HepG2 (cell line): ENCODE measurements around the gene TYMP. TPM values are rescaled to one million over a fixed set of nuclear protein-coding genes. Genes with fewer than 3 reads are reported as not detected.

Source experiments
- ATAC-seq: fragments of 200-7000 bp; cut with Tn5 transposase; 3 replicates; pipeline ENCODE4 v1.9.1; 2020; ENCODE audit warnings: mild to moderate bottlenecking, moderate library complexity
- BruUV-seq: library from RNA; stranded (reverse); fragments of 400-500 nt; replicated peaks from 2 replicates; lab custom pipeline; 2021; lab: Mats Ljungman, UMichigan
- CTCF ChIA-PET: fragments of 300-600 bp; formaldehyde crosslinking; extraction: SDS; loops from one replicate; lab custom pipeline; 2021; ENCODE audit warnings: low total read pairs, inconsistent platforms, low intra/inter-chr PET ratio; lab: Yijun Ruan, JAX
- POLR2A ChIA-PET: fragments of 350-600 bp; sonication (Branson Sonifier 250); formaldehyde crosslinking; loops from one replicate; lab custom pipeline; 2020; ENCODE audit warnings: antibody characterized with exemption, inconsistent platforms; lab: Yijun Ruan, JAX
- DNase-seq: peaks from one replicate; pipeline ENCODE4 v3.0.0-alpha.2; 2015; ENCODE audit warnings: low spot score
- FAIRE-seq: peaks from 3 replicates; lab custom pipeline; 2011; peaks lifted over from hg19 to GRCh38; lab: Jason Lieb, UNC
- H2AFZ ChIP-seq: one replicate; pipeline ENCODE4 v1.6.1; 2011; ENCODE audit warnings: low read length, inconsistent platforms
- H3K27ac ChIP-seq: fragments of 300-600 bp; 3 replicates; pipeline ENCODE4 v1.8.0; 2011; ENCODE audit warnings: mixed run types, mild to moderate bottlenecking, mixed read lengths, low read length, inconsistent platforms; ENCODE audit not compliant: insufficient read depth; ENCODE audit errors: extremely low read length
- H3K27me3 ChIP-seq, 2 experiments: fragments of 200-600 bp in 1 of 2; 2 replicates in 1 of 2; 3 replicates in 1 of 2; pipeline versions ENCODE4 v1.6.0 to v1.8.0; 2011; ENCODE audit warnings: low read length in 2 of 2, mild to moderate bottlenecking in 2 of 2, moderate library complexity in 2 of 2, inconsistent platforms in 1 of 2; ENCODE audit not compliant: insufficient read depth in 2 of 2, control insufficient read depth in 1 of 2
- H3K36me3 ChIP-seq, 2 experiments: fragments of 200-600 bp in 1 of 2; replicated peaks in 1 of 2; 2 replicates in 1 of 2; 3 replicates in 1 of 2; pipeline versions ENCODE4 v1.5.1 to v1.8.0; 2011; ENCODE audit warnings: low read length in 2 of 2, inconsistent platforms in 1 of 2; ENCODE audit not compliant: insufficient read depth in 2 of 2, control insufficient read depth in 1 of 2
- H3K4me1 ChIP-seq: 2 replicates; pipeline ENCODE4 v1.5.1; 2012; ENCODE audit warnings: low read length, inconsistent platforms; ENCODE audit not compliant: insufficient read depth
- H3K4me2 ChIP-seq: 2 replicates; pipeline ENCODE4 v1.6.0; 2011; ENCODE audit warnings: low read depth, low read length, inconsistent platforms
- H3K4me3 ChIP-seq, 3 experiments: fragments of 200-600 bp in 1 of 3; sonication (generic), shearing (Covaris generic) in 1 of 3; replicated peaks in 1 of 3; 2 replicates each; pipeline ENCODE4 v1.5.1; 2011 to 2016; ENCODE audit warnings: low read length in 3 of 3, inconsistent platforms in 2 of 3, low read depth in 2 of 3, mild to moderate bottlenecking in 2 of 3, control low read depth in 1 of 3, mixed read lengths in 1 of 3; ENCODE audit not compliant: insufficient read depth in 1 of 3
- H3K79me2 ChIP-seq: one replicate; pipeline ENCODE4 v1.6.1; 2011; ENCODE audit warnings: low read length, inconsistent platforms; ENCODE audit not compliant: insufficient read depth
- H3K9ac ChIP-seq: 2 replicates; pipeline ENCODE4 v1.6.0; 2011; ENCODE audit warnings: mild to moderate bottlenecking, low read depth, low read length, inconsistent platforms; ENCODE audit not compliant: insufficient read depth
- H3K9me3 ChIP-seq: 2 replicates; pipeline ENCODE4 v1.5.1; 2012; ENCODE audit warnings: mild to moderate bottlenecking, low read length
- H4K20me1 ChIP-seq: 2 replicates; pipeline ENCODE4 v1.6.0; 2011; ENCODE audit warnings: inconsistent platforms, mild to moderate bottlenecking, low read length, moderate library complexity; ENCODE audit not compliant: insufficient read depth
- ADNP ChIP-seq: sonication (generic); formaldehyde crosslinking; IDR thresholded peaks from 2 replicates; pipeline ENCODE4 v1.4.0; 2020; ENCODE audit warnings: missing genetic modification reagents
- FOXA3 ChIP-seq: IDR thresholded peaks from 2 replicates; pipeline ENCODE4 v1.6.1; 2016; ENCODE audit warnings: missing genetic modification reagents, missing compliant biosample characterization
- HMGA1 ChIP-seq: sonication (generic); formaldehyde crosslinking; conservative IDR thresholded peaks from 2 replicates; pipeline ENCODE4 v1.4.0; 2020; ENCODE audit warnings: missing genetic modification reagents
- HOXA9 ChIP-seq: sonication (generic); formaldehyde crosslinking; IDR thresholded peaks from 2 replicates; pipeline ENCODE4 v1.8.1; 2022; ENCODE audit warnings: missing genetic modification reagents, mild to moderate bottlenecking, moderate library complexity, borderline replicate concordance
- MBD4 ChIP-seq: IDR thresholded peaks from 2 replicates; pipeline ENCODE4 v1.6.1; 2012; ENCODE audit warnings: low read length, inconsistent platforms, borderline replicate concordance
- MXI1 ChIP-seq: IDR thresholded peaks from 3 replicates; pipeline ENCODE4 v1.6.1; 2012; ENCODE audit warnings: low read depth, low read length, inconsistent platforms, borderline replicate concordance
- SMAD1 ChIP-seq: sonication (generic); formaldehyde crosslinking; IDR thresholded peaks from 2 replicates; pipeline ENCODE4 v1.4.0; 2020; ENCODE audit warnings: missing genetic modification reagents, low read depth, mild to moderate bottlenecking, borderline replicate concordance
- SMARCC2 ChIP-seq: fragments of 450-650 bp; IDR thresholded peaks from 2 replicates; pipeline ENCODE4 v1.6.1; 2017; ENCODE audit warnings: antibody characterized with exemption, mild to moderate bottlenecking
- THYN1 ChIP-seq: sonication (generic); formaldehyde crosslinking; IDR thresholded peaks from 2 replicates; pipeline ENCODE4 v1.8.1; 2023; ENCODE audit warnings: low read depth, mild to moderate bottlenecking, moderate library complexity, missing genetic modification reagents, borderline replicate concordance
- XRCC5 ChIP-seq: fragments of 200-400 bp; formaldehyde crosslinking; optimal IDR thresholded peaks from 2 replicates; pipeline ENCODE3; 2017; ENCODE audit warnings: mild to moderate bottlenecking, low read length
- ZFP36L1 ChIP-seq: sonication (generic); formaldehyde crosslinking; IDR thresholded peaks from 2 replicates; pipeline ENCODE4 v1.8.0; 2022; ENCODE audit warnings: mild to moderate bottlenecking, missing genetic modification reagents, moderate library complexity
- ZKSCAN8 ChIP-seq: IDR thresholded peaks from 2 replicates; pipeline ENCODE4 v1.6.1; 2016; ENCODE audit warnings: borderline replicate concordance, missing genetic modification reagents, missing compliant biosample characterization
- ZNF766 ChIP-seq: sonication (generic); formaldehyde crosslinking; IDR thresholded peaks from 2 replicates; pipeline ENCODE4 v1.5.0; 2020; ENCODE audit warnings: missing genetic modification reagents, borderline replicate concordance
- WGBS: methylation state at CpG from one replicate; pipeline ENCODE4 v1.1.6; 2017; ENCODE audit warnings: low lambda C conversion rate; 5-methylcytosine and 5-hydroxymethylcytosine counted together
- in situ Hi-C: cut with HindIII; loops from 2 replicates; pipeline ENCODE4 v1.10.0; 2017; ENCODE audit warnings: low pct_unique_long_range_greater_than_20kb; ENCODE audit not compliant: extremely low pct_ligation_motif_present
- intact Hi-C: fragments of 100-400 bp; cut with micrococcal nuclease; formaldehyde crosslinking; loops from one replicate; pipeline ENCODE4 v1.10.0; 2022; ENCODE audit not compliant: unreplicated experiment
- polyA plus RNA-seq, 8 experiments: library from polyadenylated mRNA; depleted of rRNA in 3 of 8; stranded (reverse) in 7 of 8; unstranded in 1 of 8; fragments of >200 nt; fragmentation: Illumina TruSeq in 4 of 8; extraction: Trizol in 4 of 8; gene quantifications; 2 replicates each; pipeline versions ENCODE4 v1.2.1 to v1.2.3, GENCODE V29; 2011 to 2016; ENCODE audit warnings: low read depth in 4 of 8, missing spikeins in 1 of 8, mixed read lengths in 1 of 8; ENCODE audit not compliant: insufficient read depth in 1 of 8
- total RNA-seq, 5 experiments: library from RNA; depleted of rRNA; stranded (reverse); fragments of >200 nt; fragmentation: Illumina TruSeq; extraction: Trizol; gene quantifications; 2 replicates each; pipeline ENCODE4 v1.2.3, GENCODE V29; 2016; ENCODE audit warnings: low read depth in 1 of 5
- TF ChIP-seq, protein P1 (sequence below): sonication (generic); formaldehyde crosslinking; conservative IDR thresholded peaks from 2 replicates; pipeline ENCODE4 v1.4.0; 2020; ENCODE audit warnings: missing genetic modification reagents
- TF ChIP-seq, protein P2 (sequence below): sonication (generic); formaldehyde crosslinking; IDR thresholded peaks from 2 replicates; pipeline ENCODE4 v1.8.0; 2022; ENCODE audit warnings: mild to moderate bottlenecking, missing genetic modification reagents, moderate library complexity
- TF ChIP-seq, protein P3 (sequence below): IDR thresholded peaks from 2 replicates; pipeline ENCODE4 v1.6.1; 2012; ENCODE audit warnings: inconsistent platforms
- TF ChIP-seq, protein P4 (sequence below): sonication (generic); formaldehyde crosslinking; IDR thresholded peaks from 2 replicates; pipeline ENCODE4 v1.4.0; 2020; ENCODE audit warnings: missing genetic modification reagents

The TYMP gene
- total and polyA plus RNA-seq, 2 of the 13 experiments (the other 11 are each of a cell fraction or from before 2014, with no cell fraction given) = 3.9 to 4.3 TPM

DNA sequence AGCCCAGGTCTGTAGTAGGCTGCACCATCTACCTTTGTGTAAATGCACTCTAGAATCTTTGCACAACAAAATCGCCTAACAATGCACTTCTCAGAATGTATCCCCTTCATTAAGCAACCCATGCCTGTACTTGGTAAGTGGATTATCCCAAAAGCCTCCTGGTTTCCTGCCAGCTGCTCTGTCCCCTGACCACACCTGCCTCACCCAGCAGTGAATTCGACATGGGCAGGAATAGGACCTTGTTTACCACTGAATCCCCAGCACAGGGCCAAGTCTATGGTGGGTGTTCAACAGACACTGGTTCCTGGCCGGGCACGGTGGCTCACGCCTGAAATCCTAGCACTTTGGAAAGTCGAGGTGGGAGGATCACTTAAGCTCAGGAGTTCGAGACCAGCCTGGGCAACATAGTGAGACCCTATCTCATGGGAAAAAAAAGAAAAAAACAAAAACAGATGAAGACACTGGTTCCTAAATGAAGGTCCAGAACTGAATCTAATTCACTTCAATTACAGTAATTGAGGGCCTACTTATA lies 38.0 kb upstream of the TYMP start:
- Histone ChIP-seq H3K4me2 (no peak overlapping the region), H3K79me2 (no peaks in the 10 kb centered on the region), H3K27ac (no peak overlapping the region), H3K9me3 (no peaks in the 10 kb centered on the region), H3K4me3 (no peak overlapping the region), H3K27me3 (no peaks in the 10 kb centered on the region), H3K4me1 (peaks cover 41% of the 10 kb centered on the region), H3K36me3 (peaks cover 4% of the 10 kb centered on the region in 2 experiments; a peak in 2 of 5 replicates), H4K20me1 (no peaks in the 10 kb centered on the region), H3K9ac (no peak overlapping the region), H2AFZ (no peak overlapping the region)
- CTCF ChIA-PET = no interaction called here
- no peak for TF ChIP-seq SMAD1 (CRISPR knock-in tag)
- no peak for TF ChIP-seq ADNP (CRISPR knock-in tag)
- TF ChIP-seq, protein P1, sequence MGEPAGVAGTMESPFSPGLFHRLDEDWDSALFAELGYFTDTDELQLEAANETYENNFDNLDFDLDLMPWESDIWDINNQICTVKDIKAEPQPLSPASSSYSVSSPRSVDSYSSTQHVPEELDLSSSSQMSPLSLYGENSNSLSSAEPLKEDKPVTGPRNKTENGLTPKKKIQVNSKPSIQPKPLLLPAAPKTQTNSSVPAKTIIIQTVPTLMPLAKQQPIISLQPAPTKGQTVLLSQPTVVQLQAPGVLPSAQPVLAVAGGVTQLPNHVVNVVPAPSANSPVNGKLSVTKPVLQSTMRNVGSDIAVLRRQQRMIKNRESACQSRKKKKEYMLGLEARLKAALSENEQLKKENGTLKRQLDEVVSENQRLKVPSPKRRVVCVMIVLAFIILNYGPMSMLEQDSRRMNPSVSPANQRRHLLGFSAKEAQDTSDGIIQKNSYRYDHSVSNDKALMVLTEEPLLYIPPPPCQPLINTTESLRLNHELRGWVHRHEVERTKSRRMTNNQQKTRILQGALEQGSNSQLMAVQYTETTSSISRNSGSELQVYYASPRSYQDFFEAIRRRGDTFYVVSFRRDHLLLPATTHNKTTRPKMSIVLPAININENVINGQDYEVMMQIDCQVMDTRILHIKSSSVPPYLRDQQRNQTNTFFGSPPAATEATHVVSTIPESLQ (CRISPR knock-in tag) = no peak
- TF ChIP-seq ZNF766 (CRISPR knock-in tag) = no peak
- TF ChIP-seq, protein P2, sequence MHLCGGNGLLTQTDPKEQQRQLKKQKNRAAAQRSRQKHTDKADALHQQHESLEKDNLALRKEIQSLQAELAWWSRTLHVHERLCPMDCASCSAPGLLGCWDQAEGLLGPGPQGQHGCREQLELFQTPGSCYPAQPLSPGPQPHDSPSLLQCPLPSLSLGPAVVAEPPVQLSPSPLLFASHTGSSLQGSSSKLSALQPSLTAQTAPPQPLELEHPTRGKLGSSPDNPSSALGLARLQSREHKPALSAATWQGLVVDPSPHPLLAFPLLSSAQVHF (CRISPR knock-in tag) = no peak
- TF ChIP-seq HMGA1 = no peak
- TF ChIP-seq THYN1 (CRISPR knock-in tag) = no peak
- no peak for TF ChIP-seq HOXA9 (CRISPR knock-in tag)
- no peak for TF ChIP-seq ZFP36L1
- TF ChIP-seq, protein P3, sequence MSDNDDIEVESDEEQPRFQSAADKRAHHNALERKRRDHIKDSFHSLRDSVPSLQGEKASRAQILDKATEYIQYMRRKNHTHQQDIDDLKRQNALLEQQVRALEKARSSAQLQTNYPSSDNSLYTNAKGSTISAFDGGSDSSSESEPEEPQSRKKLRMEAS = no peak
- no peak for TF ChIP-seq ZKSCAN8 (CRISPR knock-in tag)
- no peak for TF ChIP-seq FOXA3
- TF ChIP-seq MXI1 = no peak
- TF ChIP-seq MBD4 = no peak
- no peak for TF ChIP-seq XRCC5
- TF ChIP-seq, protein P4, sequence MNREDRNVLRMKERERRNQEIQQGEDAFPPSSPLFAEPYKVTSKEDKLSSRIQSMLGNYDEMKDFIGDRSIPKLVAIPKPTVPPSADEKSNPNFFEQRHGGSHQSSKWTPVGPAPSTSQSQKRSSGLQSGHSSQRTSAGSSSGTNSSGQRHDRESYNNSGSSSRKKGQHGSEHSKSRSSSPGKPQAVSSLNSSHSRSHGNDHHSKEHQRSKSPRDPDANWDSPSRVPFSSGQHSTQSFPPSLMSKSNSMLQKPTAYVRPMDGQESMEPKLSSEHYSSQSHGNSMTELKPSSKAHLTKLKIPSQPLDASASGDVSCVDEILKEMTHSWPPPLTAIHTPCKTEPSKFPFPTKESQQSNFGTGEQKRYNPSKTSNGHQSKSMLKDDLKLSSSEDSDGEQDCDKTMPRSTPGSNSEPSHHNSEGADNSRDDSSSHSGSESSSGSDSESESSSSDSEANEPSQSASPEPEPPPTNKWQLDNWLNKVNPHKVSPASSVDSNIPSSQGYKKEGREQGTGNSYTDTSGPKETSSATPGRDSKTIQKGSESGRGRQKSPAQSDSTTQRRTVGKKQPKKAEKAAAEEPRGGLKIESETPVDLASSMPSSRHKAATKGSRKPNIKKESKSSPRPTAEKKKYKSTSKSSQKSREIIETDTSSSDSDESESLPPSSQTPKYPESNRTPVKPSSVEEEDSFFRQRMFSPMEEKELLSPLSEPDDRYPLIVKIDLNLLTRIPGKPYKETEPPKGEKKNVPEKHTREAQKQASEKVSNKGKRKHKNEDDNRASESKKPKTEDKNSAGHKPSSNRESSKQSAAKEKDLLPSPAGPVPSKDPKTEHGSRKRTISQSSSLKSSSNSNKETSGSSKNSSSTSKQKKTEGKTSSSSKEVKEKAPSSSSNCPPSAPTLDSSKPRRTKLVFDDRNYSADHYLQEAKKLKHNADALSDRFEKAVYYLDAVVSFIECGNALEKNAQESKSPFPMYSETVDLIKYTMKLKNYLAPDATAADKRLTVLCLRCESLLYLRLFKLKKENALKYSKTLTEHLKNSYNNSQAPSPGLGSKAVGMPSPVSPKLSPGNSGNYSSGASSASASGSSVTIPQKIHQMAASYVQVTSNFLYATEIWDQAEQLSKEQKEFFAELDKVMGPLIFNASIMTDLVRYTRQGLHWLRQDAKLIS = no peak
- no peak for TF ChIP-seq SMARCC2
- in situ Hi-C loops = loop anchor here (5.0 kb wide), 1 partner anchor 35 kb away; the partner anchor contains the start of gene TYMP
- intact Hi-C loops = no loop called here
- ATAC-seq (no peak), DNase-seq (no peak), FAIRE-seq (no peak)
- POLR2A ChIA-PET = interaction anchor here (3.2 kb wide), 1 partner anchor 14 kb away, joined by 30 read pairs; the partner anchor contains the start of gene CHKB
- 87% methylated on average over 7 of the region's 7 CpGs for WGBS
- no TSS peak for BruUV-seq
